ENCODE results near the gene LDHAL6B. TPM values are rescaled to one million over a fixed set of nuclear protein-coding genes. Genes with fewer than 3 reads are reported as not detected.

Gene LDHAL6B
- total RNA-seq, 1 donor from 2014 or later = not detected

DNA sequence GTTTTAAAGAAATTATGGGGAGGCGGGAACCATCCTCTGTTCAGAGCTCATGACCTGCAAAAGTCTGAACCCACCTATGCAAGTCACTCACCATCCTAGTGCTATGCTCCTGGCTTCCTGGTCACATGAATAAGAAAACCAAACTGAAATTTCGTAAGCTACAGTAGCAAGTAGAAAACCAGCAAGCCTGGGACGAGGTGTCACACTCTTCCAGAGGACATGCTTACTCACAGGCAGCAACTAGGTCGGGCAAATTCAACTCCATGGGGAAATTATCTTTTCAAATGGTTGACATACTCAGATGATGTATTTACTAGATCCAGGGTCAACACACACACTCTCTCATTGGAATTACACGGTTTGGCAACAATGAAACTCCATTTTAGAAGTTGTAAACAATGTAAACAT is 31.3 kb downstream of the LDHAL6B start:
- ATAC-seq (ENCODE audit: poor library complexity) = no peak
- no peak for DNase-seq
- intact Hi-C loops (cut with DNase I) = no loop called here

DNA sequence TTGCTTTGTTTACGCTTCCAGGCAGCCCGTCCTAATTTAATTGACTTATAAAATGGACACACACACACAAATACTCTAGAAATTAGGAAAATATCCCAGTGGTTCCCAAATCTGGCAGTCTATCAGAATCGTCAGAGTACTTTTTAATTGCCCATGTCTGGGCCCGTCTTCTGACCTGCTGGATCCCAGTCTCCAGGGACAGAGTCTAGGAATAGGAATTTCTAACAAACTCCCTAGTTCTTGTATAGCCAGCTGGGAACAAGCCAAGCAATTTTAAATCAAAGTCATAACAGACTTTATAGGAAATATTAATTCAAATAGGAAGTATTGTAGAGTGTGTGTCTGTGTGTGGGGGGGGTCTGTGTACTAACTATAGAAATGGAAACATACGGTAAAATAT is 33.4 kb downstream of the LDHAL6B start:
- DNase-seq (no peak), ATAC-seq (ENCODE audit: poor library complexity) (no peak)
- intact Hi-C loops (cut with DNase I) = loop anchor here (10.0 kb wide), 1 partner anchor 115 kb away; no protein-coding TSS in a partner anchor

DNA sequence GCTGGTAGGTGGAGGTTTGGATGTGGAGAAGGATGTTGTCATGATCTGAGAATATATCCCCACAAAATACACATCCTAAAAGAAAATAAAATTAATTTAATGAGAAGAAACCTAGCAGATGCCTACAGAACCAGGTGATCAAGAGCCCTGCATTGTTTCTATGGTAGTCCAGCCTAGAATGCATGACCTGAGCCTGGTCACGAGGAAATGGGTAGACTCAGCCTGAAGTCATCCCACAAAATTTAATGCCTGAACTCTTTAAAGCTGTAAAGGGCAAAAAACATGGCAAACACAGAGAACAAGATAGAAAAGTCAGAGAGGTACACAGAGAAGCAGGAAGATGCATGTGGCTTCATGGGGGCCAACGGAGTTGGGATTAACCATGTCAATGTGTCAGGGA is 36.0 kb downstream of the LDHAL6B start:
- ATAC-seq (ENCODE audit: poor library complexity) = no peak
- intact Hi-C loops (cut with DNase I) = loop anchor here (10.0 kb wide), 1 partner anchor 112 kb away; no protein-coding TSS in a partner anchor

DNA sequence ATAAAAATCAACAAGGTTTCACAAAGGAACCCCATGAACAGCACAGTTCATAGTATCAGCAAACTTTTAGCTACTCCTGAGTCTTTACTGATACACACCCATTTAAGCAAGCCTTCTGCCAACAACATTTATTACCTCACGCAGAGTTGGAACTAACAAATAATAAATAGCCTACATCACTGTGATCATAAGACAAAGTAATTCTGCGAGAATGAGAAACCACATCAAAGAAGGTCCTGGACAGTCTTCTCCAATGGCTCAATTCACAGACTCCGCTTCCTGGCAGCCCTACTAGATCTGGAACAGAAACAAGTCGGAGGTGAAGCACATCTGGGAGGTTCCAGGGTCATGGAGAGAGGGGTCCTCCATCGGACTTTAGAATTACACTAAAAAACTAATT is 37.0 kb downstream of the LDHAL6B start:
- intact Hi-C loops (cut with DNase I) = loop anchor here (10.0 kb wide), 1 partner anchor 111 kb away; no protein-coding TSS in a partner anchor
- DNase-seq = no peak
- no peak for ATAC-seq (ENCODE audit: poor library complexity)

More for the DNA sequence above, 36.0 kb downstream of the LDHAL6B start:
- DNase-seq = no peak

DNA sequence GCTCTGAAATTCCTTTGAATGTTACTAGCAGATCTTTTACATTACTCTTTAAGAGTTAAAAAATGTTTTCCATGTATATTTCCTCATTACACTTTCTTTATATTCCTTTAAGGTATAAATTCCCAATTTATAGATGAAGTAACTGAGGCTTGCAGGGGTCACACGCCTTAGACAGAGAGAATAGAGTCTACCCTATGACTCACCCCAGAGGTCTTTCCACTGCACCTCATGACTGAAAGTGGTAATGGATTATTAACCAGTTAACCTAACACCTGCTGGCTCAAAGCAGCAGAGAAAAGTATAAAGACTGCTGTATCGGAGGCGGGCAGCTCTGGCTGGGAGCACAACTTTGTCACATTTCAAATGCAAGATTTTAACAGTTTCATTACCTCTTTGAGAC is 37.7 kb downstream of the LDHAL6B start:
- intact Hi-C loops (cut with DNase I) = loop anchor here (10.0 kb wide), 1 partner anchor 110 kb away; no protein-coding TSS in a partner anchor

DNA sequence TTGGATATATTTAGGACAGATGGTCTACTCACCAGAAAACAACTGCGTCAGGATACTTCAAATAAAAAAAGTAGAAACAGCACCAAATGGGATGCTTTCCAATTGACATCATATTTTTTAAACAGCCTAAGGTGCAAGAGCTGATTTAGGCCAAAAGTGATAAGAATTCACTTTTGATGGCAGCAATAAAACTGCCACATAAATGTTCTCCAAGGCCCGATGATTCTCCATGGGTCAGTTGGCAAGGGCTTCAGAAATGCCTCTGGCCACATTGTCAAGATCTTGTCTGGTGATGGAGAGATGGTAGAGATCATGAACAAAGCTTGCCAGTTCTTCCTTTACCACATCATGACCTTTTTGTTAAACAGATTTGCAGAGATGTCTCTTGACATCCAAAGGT is 38.9 kb downstream of the LDHAL6B start:
- ATAC-seq (ENCODE audit: poor library complexity) = no peak
- intact Hi-C loops (cut with DNase I) = loop anchor here (5.0 to 10.0 kb wide), 2 partner anchors 109 to 247 kb away; no protein-coding TSS in a partner anchor
- DNase-seq = no peak

More for the DNA sequence above, 37.7 kb downstream of the LDHAL6B start:
- no peak for ATAC-seq (ENCODE audit: poor library complexity)
- no peak for DNase-seq

DNA sequence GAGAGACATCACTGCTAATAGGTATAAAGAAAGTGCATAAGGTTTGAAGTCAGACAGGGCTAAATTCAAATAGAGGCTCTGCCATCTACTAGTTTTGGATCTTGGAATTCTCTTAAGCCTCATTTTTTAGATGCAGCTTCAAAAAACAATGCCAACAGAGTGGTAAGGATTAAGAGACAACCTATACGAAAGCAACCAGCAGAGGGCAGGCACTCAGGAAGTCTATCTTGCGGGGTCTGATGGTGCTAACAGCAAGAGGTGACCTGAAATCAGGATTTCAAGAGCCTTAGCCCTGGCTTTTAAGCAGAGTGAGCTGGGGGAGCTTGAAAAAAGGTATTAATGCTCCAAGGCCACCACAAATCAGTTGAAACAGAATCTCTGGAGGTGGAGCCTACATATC is 40.7 kb downstream of the LDHAL6B start:
- no peak for DNase-seq

DNA sequence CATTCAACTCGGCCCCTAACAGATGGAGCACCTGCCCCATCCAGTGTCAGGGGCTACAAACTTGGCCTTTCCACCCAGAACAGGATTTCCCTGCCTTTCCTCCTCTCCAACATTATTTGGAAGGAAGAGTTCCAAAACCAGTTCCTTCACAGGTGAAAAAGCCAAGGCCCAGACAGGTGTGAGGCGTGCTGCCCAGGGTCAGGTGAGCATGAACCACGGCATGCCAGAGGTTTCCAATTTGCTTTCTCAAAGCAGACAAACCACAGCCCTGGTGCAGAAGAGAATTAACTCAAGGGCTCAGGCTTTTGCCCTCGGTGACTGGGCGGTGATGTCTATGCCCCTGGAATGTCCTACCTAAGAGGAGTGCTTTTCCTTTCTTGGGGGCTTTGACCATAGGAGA is 43.2 kb downstream of the LDHAL6B start:
- ATAC-seq (ENCODE audit: poor library complexity) = no peak

More for the DNA sequence above, 40.7 kb downstream of the LDHAL6B start:
- ATAC-seq (ENCODE audit: poor library complexity) = peak; percentile 89
- intact Hi-C loops (cut with DNase I) = loop anchor here (5.0 to 10.0 kb wide), 2 partner anchors 107 to 245 kb away; no protein-coding TSS in a partner anchor

DNA sequence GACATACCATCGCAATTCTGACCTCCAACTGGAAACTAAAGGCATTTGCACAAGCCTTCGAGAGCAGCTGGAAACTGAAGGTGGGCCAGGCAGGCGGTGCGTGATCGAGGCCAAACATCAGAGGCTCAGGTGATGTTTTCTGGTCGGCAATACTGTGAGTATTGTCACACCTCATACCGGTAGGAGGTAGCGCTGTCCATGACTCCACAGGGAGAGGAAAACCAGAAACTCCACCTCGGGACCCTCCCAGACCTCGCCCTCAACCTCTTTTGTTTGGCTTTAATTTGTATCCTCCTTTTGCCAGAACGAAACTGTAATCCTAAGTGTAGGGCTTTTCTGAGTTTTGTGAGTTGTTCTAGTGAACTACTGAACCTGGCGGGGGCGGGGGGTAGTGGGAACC is 43.6 kb downstream of the LDHAL6B start:
- DNase-seq (no peak), ATAC-seq (ENCODE audit: poor library complexity) (no peak)
- intact Hi-C loops (cut with DNase I) = no loop called here

More for the DNA sequence above, 43.2 kb downstream of the LDHAL6B start:
- intact Hi-C loops (cut with DNase I) = loop anchor here (5.0 to 10.0 kb wide), 2 partner anchors 105 to 242 kb away; no protein-coding TSS in a partner anchor
- no peak for DNase-seq

DNA sequence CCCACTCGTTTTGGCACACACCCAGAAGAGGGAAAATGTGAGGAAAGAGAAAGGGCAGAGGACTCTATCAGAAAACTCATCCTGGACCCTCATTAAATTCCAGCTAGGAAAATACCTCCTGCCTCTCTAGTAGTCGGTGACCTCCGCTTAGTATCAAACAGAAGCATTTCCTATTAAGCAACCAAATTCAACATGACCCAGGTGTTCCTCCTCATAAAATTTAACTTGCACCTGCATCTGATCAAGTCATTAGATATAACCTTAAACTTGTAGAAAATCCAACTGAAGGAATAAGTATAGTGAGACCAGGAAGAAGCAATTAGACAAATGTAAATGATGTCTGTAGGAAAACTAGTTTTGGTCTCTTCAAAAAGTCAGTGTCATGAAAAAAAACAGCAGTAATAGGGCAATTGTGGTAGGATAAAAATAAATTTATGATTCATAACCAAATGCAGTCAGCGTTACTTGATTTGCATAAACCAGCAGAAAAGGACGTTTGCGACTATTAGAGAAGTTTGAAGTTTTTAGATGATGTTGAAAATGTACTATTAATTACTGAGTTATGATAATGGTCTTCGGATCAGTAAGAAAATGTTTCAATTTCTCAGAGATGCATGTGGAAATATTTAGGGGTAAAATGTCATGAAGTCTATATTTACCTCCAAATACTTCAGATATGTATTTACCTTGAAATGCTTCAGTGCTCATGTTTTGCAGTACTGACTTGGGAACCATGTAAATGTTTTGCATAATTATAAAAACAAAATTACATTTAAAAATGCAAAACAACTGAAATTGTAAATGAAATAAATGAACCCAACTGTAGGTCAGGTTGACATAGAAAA is 44.6 kb downstream of the LDHAL6B start:
- intact Hi-C loops (cut with DNase I) = no loop called here

DNA sequence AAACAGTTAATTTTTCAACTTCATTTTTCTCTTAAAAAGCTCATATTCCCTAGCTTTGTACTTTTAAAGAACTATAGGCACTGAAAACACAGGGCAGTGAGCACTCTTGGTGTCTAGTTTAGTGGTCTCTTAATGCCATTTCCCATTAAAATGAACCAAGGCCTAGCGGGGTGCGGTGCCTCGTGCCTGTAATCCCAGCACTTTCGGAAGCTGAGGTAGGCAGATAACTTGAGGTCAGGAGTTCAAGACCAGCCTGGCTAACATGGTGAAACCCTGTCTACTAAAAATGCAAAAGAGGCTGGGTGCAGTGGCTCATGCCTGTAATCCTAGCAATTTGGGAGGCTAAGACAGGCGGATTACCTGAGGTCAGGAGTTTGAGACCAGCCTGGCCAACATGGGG is 45.5 kb downstream of the LDHAL6B start:
- intact Hi-C loops (cut with DNase I) = no loop called here
- no peak for ATAC-seq (ENCODE audit: poor library complexity)
- no peak for DNase-seq

More for the DNA sequence above, 44.6 kb downstream of the LDHAL6B start:
- no peak for DNase-seq
- ATAC-seq (ENCODE audit: poor library complexity) = no peak

DNA sequence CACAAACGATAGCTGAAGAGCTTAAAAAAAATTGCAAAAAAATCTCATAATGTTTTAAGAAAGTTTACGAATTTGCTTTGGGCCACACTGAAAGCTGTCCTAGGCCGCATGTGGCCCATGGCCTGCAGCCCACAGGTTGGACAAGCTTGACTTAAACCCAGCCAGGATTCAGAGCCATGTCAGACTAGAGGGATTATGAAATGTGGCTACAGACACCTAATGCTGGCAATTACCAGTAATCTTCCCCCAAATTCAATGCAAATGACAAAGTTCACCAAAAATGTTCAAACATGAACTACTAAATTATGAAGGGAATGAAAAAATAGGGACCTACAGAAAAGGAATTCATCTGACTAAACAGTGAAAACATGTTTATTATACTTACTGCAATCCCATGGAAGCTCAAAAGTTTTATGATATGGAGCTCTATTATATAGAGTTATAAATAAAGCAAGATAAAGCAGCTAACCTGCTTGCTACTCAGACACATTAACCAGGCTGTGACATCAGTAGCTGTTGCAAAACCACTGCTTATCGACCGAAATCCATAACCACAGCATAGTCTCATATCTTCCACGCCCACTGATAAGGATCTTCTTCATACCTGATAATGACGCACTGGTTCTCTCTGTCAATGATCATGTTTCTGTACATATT is 49.2 kb downstream of the LDHAL6B start:
- DNase-seq (no peak), ATAC-seq (ENCODE audit: poor library complexity) (no peak)
- intact Hi-C loops (cut with DNase I) = no loop called here

DNA sequence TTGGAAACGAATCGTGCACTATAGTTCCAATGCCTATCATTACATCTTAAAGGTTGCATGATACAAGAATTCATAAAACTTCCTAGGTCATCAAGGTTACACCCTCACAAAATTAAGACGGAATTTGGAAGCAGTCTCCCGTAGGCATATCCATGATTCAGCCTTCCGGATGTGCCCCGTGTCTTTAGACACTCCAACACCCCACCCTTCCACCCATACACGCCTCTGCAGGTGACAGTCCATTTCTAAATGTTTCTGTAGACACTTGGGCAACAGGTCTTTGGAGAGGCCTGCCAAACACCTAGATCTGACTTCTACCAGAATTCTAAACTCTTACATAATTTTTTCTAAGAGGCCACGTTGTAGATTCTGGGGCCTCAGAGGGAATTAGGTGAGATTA is 49.8 kb downstream of the LDHAL6B start:
- DNase-seq = no peak
- no peak for ATAC-seq (ENCODE audit: poor library complexity)
- intact Hi-C loops (cut with DNase I) = no loop called here

DNA sequence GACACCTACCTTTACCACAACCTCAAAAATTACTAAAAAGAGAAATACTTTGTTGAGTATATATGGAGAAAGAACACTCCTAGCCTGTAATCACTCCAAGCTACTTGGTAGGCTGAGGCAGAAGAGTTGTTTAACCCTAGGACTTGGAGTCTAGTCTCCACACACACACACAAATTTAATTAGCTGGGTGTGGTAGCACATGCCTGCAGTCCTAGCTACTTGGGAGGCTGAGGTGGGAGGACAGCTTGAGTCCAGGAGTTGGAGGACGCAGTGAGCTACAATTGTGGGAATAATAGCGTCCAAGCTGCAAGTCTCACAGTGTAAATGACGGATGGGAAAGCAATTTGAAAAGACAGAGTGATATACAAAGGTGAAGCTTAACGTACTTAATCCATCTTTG is 50.5 kb downstream of the LDHAL6B start:
- intact Hi-C loops (cut with DNase I) = no loop called here
- DNase-seq (no peak), ATAC-seq (ENCODE audit: poor library complexity) (no peak)

Small RNA genes within 50 kb of the gene (microRNA-seq; reads per million reads assigned to microRNA genes)
- 1.6 reads per million for gene MIR2116

Other genes with a start within 250 kb of the LDHAL6B start
- gene RNF111, start 219.2 kb upstream of the LDHAL6B start, total RNA-seq = 18.3 TPM
- gene CCNB2, start 101.7 kb upstream of the LDHAL6B start, total RNA-seq = 0.86 TPM
- 29.9 TPM for gene MYO1E, start 166.0 kb downstream of the LDHAL6B start, total RNA-seq
- gene FAM81A, start 231.3 kb downstream of the LDHAL6B start, total RNA-seq = 8.0 TPM

Measured in Right ventricle myocardium superior (tissue), 1 donor.